ENCODE results near the gene SKAP2.

DNA sequence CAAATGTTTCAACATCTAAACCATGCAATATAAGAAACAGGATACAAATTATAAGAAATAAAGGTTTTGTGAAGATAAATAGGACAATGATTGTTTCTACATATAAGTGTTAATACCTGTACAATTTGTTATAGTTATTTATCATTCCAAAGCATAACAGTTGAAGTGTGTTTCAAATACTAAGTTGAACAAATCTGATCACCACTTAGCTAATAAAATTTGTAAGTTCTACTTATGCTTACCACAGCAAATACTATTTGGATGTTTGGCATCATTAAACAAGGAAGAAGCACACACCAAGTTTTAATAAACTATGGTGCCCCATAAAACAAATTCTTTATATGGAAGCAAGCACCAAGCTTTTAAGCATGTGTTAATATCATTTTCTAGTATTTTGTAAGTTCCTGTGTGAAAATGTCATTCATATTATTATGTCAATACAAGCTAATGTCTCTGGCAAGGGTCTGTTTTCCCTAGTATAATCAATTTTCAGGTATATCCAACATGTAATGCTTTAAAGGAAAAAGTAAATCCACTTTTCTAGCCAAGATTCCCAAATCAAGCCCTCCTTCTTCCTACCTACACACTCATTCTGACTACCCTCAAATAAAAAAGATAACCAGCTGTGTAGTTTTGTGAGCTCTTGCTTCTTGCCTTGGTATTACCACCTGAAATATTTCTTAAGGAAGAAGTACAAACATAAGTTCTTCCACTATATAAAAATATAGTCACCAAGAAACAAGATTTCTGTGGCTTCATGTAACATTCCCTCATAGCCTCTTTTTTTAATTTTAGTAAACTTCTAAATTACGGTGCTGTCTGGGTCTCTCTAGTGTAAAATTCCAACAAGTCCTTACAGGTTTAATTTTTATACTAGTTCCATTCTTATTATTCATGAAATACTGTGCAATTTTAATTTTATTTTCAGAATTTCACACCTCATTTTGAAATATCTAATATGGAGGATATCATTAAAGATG lies 9.2 kb downstream of the SKAP2 start:
- TF ChIP-seq, protein P1, sequence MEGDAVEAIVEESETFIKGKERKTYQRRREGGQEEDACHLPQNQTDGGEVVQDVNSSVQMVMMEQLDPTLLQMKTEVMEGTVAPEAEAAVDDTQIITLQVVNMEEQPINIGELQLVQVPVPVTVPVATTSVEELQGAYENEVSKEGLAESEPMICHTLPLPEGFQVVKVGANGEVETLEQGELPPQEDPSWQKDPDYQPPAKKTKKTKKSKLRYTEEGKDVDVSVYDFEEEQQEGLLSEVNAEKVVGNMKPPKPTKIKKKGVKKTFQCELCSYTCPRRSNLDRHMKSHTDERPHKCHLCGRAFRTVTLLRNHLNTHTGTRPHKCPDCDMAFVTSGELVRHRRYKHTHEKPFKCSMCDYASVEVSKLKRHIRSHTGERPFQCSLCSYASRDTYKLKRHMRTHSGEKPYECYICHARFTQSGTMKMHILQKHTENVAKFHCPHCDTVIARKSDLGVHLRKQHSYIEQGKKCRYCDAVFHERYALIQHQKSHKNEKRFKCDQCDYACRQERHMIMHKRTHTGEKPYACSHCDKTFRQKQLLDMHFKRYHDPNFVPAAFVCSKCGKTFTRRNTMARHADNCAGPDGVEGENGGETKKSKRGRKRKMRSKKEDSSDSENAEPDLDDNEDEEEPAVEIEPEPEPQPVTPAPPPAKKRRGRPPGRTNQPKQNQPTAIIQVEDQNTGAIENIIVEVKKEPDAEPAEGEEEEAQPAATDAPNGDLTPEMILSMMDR (IDR thresholded peaks at IDR 0.05), result no peak
- no peak for TF ChIP-seq POLR2A (IDR thresholded peaks at IDR 0.05)

Measured in adrenal gland (tissue), 5 donors.